Naive thymus-derived CD8-positive, alpha-beta T cell (primary cell): ENCODE results near the gene TRPM7. TPM values are rescaled to one million over a fixed set of nuclear protein-coding genes. Genes with fewer than 3 reads are reported as not detected.

Source experiments
- polyA plus RNA-seq, 3 donors: library from polyadenylated mRNA; unstranded; fragments of 300-500 nt; fragmentation: Illumina TruSeq; gene quantifications; one replicate each; pipeline ENCODE4 v1.2.3, GENCODE V29; 2021
- total RNA-seq, 8 experiments: library from RNA in 2 of 8; stranded (reverse) in 2 of 8; gene quantifications; one replicate each; pipeline ENCODE4 v1.2.3 and lab custom pipeline; 2021 to 2026

The TRPM7 gene
- total and polyA plus RNA-seq, 5 experiments from 2014 or later: 13.4 to 69.2 (median 14.2) TPM

Other genes with a start within 250 kb of the TRPM7 start
- gene USP50, start 140.1 kb downstream of the TRPM7 start, total RNA-seq: not detected
- gene USP50, start 140.1 kb downstream of the TRPM7 start, polyA plus RNA-seq: under 1 TPM in 1 of 3 donors, not detected in 2; 0.36 TPM
- gene SPPL2A, start 78.9 kb upstream of the TRPM7 start, total RNA-seq: 10 to 100 TPM; 38.6 to 56.3 TPM
- 10 to 100 TPM; 33.3 to 74.3 (median 43.0) TPM for gene SPPL2A, start 78.9 kb upstream of the TRPM7 start, polyA plus RNA-seq
- gene AP4E1, start 221.9 kb upstream of the TRPM7 start, total RNA-seq: 10 to 100 TPM; 16.1 to 18.1 TPM
- 1 to 10 TPM; 3.6 to 4.2 (median 3.7) TPM for gene AP4E1, start 221.9 kb upstream of the TRPM7 start, polyA plus RNA-seq